Measurements from ENCODE around the gene SPAAR. TPM values are rescaled to one million over a fixed set of nuclear protein-coding genes. Genes with fewer than 3 reads are reported as not detected.
A peak's percentile ranks its signal among the peaks of the same experiment; 100 is the strongest.

SPAAR gene
- polyA plus RNA-seq: not detected

GRCh38 chr9:35909274-35909673 is at the start of gene SPAAR:
Gene SPAAR, plus strand, starts transcription at chr9:35909490. Its CDS starts 974 bp downstream, at chr9:35910464.
- Mint-ChIP-seq H3K4me3 (no peak within 1 kb of the TSS), H3K27me3 (ENCODE audit: low read depth in 3 of 3) (peaks cover 0 to 1% (median 1%) of the 10 kb centered on the region in 3 donors), H3K36me3 (no peaks in the 10 kb centered on the region), H3K9me3 (no peaks in the 10 kb centered on the region), H3K4me1 (peaks cover 2 to 8% of the 10 kb centered on the region in 2 donors), H3K27ac (no peak within 1 kb of the TSS)
- no peak for DNase-seq

DNA sequence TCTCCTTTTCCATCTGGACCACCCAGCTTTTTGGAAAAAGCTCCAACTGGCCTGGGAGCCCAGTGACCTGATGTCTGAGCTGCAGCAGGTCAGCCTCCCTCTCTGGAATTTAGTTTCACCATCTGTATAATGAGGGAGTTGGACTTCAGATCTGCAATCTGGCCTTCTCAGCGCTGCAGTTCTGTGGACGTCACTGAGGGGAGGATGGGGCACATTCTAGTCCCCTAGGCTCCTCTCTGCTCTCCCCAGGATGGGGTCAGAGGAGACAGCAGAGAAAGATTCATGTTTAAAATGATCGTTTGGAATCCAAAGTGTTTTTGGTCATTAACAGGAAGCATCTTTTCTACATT is 49.3 kb upstream of the SPAAR start:
- no peak for DNase-seq
- no peaks in the 10 kb centered on the region for H3K36me3 Mint-ChIP-seq
- no peak overlapping the region for H3K27ac Mint-ChIP-seq
- no peaks in the 10 kb centered on the region for H3K9me3 Mint-ChIP-seq
- H3K4me3 Mint-ChIP-seq: no peak overlapping the region
- H3K4me1 Mint-ChIP-seq: no peaks in the 10 kb centered on the region
- peaks cover 0 to 9% (median 5%) of the 10 kb centered on the region in 3 donors for H3K27me3 Mint-ChIP-seq (ENCODE audit: low read depth in 3 of 3)

DNA sequence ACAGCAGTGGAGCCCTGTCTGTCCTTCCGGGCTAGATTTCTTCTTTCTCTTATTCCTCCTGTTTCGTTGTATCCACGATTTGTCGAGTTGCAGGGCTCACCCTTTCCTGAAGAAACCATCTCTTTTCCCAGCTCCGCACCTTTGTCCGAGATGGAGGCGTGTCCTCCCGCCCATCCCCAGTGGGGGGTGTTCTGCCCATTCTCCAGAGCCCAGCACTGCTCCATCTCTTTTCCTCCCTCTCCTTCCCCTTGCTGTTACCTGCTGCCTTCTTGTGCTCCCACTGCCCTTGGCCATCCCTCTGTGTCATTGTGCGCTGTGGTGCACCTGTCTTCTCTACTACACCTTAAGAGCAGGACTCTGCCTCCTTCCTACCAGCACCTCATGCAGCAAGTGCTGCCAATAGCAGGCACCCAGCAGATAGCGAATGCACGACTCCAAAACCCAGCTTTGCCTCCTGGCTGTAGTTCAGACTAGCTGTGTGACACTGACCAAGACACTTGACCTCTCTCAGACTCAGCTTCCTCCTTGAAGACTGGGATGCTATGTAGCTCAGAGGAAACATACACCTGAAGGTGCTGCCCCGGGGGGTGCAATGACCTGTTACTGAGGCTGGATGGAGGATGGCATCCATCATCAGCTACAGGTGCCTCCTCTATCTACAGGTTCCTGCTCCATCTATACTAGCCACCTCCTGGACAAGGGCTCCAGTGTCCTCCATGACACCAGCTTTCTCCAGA is 48.0 kb upstream of the SPAAR start:
- no peaks in the 10 kb centered on the region for H3K4me1 Mint-ChIP-seq

GRCh38 chr9:35862328-35862727 is 47.0 kb upstream of the SPAAR start:
- Mint-ChIP-seq H3K4me3 (no peak overlapping the region), H3K9me3 (no peaks in the 10 kb centered on the region), H3K27ac (no peak overlapping the region), H3K4me1 (no peaks in the 10 kb centered on the region), H3K27me3 (ENCODE audit: low read depth in 3 of 3) (peaks cover 0 to 9% (median 5%) of the 10 kb centered on the region in 3 donors), H3K36me3 (no peaks in the 10 kb centered on the region)
- no peak for DNase-seq

More for the DNA sequence above, 48.0 kb upstream of the SPAAR start:
- H3K9me3 Mint-ChIP-seq: no peaks in the 10 kb centered on the region
- H3K27ac Mint-ChIP-seq: no peak overlapping the region
- H3K4me3 Mint-ChIP-seq: no peak overlapping the region
- peaks cover 0 to 9% (median 5%) of the 10 kb centered on the region in 3 donors for H3K27me3 Mint-ChIP-seq (ENCODE audit: low read depth in 3 of 3)
- no peaks in the 10 kb centered on the region for H3K36me3 Mint-ChIP-seq
- no peak for DNase-seq

DNA sequence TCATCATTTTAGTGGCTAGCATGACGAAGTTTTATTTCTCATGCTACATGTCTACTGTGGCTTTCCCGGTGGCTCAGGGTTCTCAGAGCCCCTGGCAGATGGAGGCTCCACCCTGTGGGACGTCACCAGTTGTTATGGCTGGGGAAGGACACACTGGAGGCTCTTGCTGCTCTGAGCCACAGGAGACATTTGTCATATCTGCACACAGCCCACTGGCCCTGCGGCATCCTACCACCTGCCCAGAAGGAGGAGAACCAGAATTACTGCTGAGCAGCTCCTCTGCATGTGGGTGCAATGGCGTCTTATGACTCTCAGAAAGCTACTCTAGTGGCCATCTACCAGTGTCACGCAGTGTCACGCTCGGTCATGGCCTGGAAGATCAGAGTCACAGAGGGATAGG is 45.7 kb upstream of the SPAAR start:
- no peak overlapping the region for H3K4me3 Mint-ChIP-seq
- peaks cover 2 to 9% (median 5%) of the 10 kb centered on the region in 3 donors for H3K27me3 Mint-ChIP-seq (ENCODE audit: low read depth in 3 of 3)
- H3K27ac Mint-ChIP-seq: no peak overlapping the region
- no peak for DNase-seq
- H3K9me3 Mint-ChIP-seq: no peaks in the 10 kb centered on the region
- no peaks in the 10 kb centered on the region for H3K36me3 Mint-ChIP-seq
- H3K4me1 Mint-ChIP-seq: no peaks in the 10 kb centered on the region

DNA sequence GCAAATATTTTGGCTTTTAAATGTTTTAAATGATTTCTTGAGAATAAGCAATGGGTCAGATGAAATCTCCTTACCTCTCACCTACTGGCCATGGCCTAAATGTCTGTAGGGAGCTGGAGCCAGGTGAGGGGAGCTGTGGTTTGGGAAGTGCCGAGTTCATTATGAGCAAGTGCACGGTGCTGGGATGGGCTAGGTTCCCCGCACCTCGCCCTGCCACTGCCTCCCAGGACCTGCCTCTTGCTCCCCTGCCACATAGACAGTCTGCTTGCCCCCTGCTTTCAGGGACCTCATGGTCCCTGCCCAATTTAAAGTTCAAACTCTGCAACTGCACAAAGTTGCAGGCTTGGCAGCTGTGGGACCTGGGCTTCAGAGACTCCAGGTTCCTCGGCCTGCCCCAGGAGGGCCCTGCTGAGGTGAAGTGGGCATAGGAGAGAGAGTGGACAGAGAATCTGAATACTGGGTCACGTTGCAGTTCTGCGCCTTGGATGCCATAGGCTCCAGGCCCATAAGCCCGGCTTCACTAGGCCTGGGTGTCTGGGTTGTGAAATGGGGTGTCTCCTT is 44.5 kb upstream of the SPAAR start:
- no peak for DNase-seq
- H3K27me3 Mint-ChIP-seq (ENCODE audit: low read depth in 3 of 3): peaks cover 2 to 11% (median 7%) of the 10 kb centered on the region in 3 donors
- H3K27ac Mint-ChIP-seq: no peak overlapping the region
- no peak overlapping the region for H3K4me3 Mint-ChIP-seq
- H3K4me1 Mint-ChIP-seq: no peaks in the 10 kb centered on the region
- peaks cover 0 to 1% (median 0%) of the 10 kb centered on the region in 6 donors for H3K9me3 Mint-ChIP-seq
- H3K36me3 Mint-ChIP-seq: no peaks in the 10 kb centered on the region

DNA sequence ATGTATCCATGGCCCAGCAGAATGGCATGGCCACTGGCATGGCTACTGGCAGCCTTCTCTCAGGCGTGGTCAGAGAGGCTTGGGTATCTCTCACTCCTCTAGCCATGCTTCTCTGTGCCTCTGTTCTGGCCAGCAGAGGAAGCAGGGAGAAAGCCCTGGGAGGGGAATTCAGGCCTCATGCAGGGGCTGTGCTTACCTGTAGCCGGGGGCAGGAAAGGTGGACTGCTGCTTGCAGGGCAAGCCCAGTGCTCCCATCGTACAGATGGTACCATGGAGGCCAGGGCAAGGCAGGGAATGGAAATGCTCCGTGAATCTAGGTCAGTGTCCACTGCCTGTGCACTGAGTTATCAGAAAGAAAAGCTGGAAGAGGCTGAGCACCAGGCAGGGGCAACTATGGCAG is 41.8 kb upstream of the SPAAR start:
- Mint-ChIP-seq H3K9me3 (peaks cover 0 to 1% (median 0%) of the 10 kb centered on the region in 6 donors), H3K27me3 (ENCODE audit: low read depth in 3 of 3) (peaks cover 2% of the 10 kb centered on the region in 3 donors), H3K27ac (no peak overlapping the region), H3K4me1 (no peaks in the 10 kb centered on the region), H3K36me3 (no peaks in the 10 kb centered on the region), H3K4me3 (no peak overlapping the region)
- no peak for DNase-seq

- H3K27me3 Mint-ChIP-seq (ENCODE audit: low read depth in 3 of 3): peaks cover 2% of the 10 kb centered on the region in 3 donors
These were observed 40.4 kb upstream of the SPAAR start for GRCh38 chr9:35868933-35869332.

GRCh38 chr9:35869621-35870216 is 39.6 kb upstream of the SPAAR start:
- no peak for DNase-seq
- Mint-ChIP-seq H3K27me3 (ENCODE audit: low read depth in 3 of 3) (peaks cover 2% of the 10 kb centered on the region in 3 donors), H3K4me3 (no peak overlapping the region), H3K36me3 (no peaks in the 10 kb centered on the region), H3K27ac (no peak overlapping the region), H3K9me3 (peaks cover 0 to 1% (median 0%) of the 10 kb centered on the region in 6 donors), H3K4me1 (no peaks in the 10 kb centered on the region)

More at GRCh38 chr9:35868933-35869332, 40.4 kb upstream of the SPAAR start:
- Mint-ChIP-seq H3K4me1 (no peaks in the 10 kb centered on the region), H3K4me3 (no peak overlapping the region), H3K27ac (no peak overlapping the region), H3K36me3 (no peaks in the 10 kb centered on the region), H3K9me3 (peaks cover 0 to 1% (median 0%) of the 10 kb centered on the region in 6 donors)
- no peak for DNase-seq

DNA sequence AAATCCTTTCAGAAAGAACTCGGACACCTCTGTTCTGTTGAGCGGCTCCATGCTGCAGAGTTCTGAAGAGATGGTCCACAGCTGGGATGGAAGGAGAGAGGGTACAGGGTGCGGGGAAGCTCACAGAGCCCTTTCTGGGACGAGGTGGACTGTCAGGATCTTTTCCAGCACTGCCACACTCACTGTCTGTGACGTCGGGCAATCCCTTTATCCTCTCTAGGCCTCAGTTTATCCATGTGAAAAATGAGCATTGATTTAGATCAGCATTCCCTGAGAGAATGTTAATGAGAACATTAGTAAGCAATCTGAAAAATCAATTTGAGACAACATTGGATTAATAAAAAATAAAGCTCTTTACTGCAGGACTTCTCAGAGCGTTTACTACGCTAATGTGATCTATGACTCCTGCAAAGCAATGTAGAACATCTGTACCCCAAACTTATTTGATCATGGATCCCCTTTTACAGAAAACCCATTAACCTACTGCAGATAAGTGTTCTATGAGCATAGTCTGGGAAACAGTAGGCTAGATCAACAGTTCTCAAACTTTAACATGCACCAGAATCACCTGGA is 38.9 kb upstream of the SPAAR start, which contains the start of gene OR13J1:
OR13J1 (minus strand) TSS at position 51 of the 573 bp plus-strand sequence; CDS start at position 51, 0 bp downstream.
- no peak within 1 kb of the TSS for H3K4me3 Mint-ChIP-seq
- peaks cover 0 to 1% (median 0%) of the 10 kb centered on the region in 6 donors for H3K9me3 Mint-ChIP-seq
- peaks cover 2 to 4% (median 2%) of the 10 kb centered on the region in 3 donors for H3K27me3 Mint-ChIP-seq (ENCODE audit: low read depth in 3 of 3)
- no peaks in the 10 kb centered on the region for H3K36me3 Mint-ChIP-seq
- H3K27ac Mint-ChIP-seq: no peak within 1 kb of the TSS
- no peaks in the 10 kb centered on the region for H3K4me1 Mint-ChIP-seq
- DNase-seq: no peak

GRCh38 chr9:35871545-35871944 is 37.7 kb upstream of the SPAAR start:
- Mint-ChIP-seq H3K4me1 (no peaks in the 10 kb centered on the region), H3K4me3 (no peak overlapping the region), H3K36me3 (no peaks in the 10 kb centered on the region), H3K27me3 (ENCODE audit: low read depth in 3 of 3) (peaks cover 2 to 4% (median 2%) of the 10 kb centered on the region in 3 donors), H3K9me3 (peaks cover 0 to 1% (median 0%) of the 10 kb centered on the region in 6 donors), H3K27ac (no peak overlapping the region)
- no peak for DNase-seq

- no peak for DNase-seq
- Mint-ChIP-seq H3K4me1 (no peaks in the 10 kb centered on the region), H3K36me3 (no peaks in the 10 kb centered on the region), H3K27me3 (ENCODE audit: low read depth in 3 of 3) (peaks cover 2 to 10% (median 6%) of the 10 kb centered on the region in 3 donors), H3K4me3 (no peak overlapping the region), H3K9me3 (peaks cover 0 to 4% (median 2%) of the 10 kb centered on the region in 6 donors), H3K27ac (no peak overlapping the region)
These were observed 36.8 kb upstream of the SPAAR start for GRCh38 chr9:35872505-35872904.

DNA sequence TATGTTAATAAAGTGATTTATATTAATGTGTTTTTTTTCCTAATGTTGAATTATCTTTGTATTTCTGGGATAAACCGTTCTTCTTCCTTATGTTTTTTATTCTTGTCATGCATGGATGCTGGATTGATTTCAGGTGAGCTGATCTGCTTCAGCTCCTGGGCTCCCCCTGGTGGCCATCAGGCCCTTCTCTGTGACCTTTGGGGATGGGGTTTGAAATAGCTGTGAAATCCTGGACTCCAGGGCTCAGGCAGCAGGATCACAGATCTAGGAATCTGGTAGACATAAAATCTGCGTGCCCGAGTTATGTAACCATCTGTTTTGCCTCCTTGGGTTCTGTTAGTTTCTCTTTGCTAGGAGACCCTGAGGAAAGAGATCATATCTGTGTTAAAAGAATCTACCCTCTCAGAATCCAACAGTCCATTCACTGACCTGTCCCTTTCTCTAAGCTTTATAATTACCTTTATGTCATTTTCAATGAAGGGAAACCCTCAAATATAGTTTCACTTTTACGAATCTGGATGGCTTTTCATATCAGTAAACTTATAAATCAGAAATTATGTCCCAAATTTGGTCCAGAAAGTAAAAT is 26.9 kb upstream of the SPAAR start:
- no peak overlapping the region for H3K27ac Mint-ChIP-seq
- H3K4me3 Mint-ChIP-seq: no peak overlapping the region
- H3K27me3 Mint-ChIP-seq (ENCODE audit: low read depth in 3 of 3): peaks cover 6 to 9% (median 8%) of the 10 kb centered on the region in 3 donors
- DNase-seq: peak; percentile 67 to 73 (median 68)
- no peaks in the 10 kb centered on the region for H3K4me1 Mint-ChIP-seq
- peaks cover 0 to 4% (median 0%) of the 10 kb centered on the region in 3 donors for H3K36me3 Mint-ChIP-seq
- peaks cover 0 to 6% (median 5%) of the 10 kb centered on the region in 6 donors for H3K9me3 Mint-ChIP-seq
